Measurements from ENCODE around the gene GRK5. TPM values are rescaled to one million over a fixed set of nuclear protein-coding genes. Genes with fewer than 3 reads are reported as not detected.
"Not testable (repeated sequence)": the region's sequence is repeated elsewhere in the genome, so short reads cannot be mapped to it uniquely, and the experiment has no call there.

GRK5 gene
- total and polyA plus RNA-seq, 5 donors from 2014 or later: 5.1 to 46.4 (median 14.5) TPM

- peaks cover 24% of the 10 kb centered on the region for H3K36me3 ChIP-seq (ENCODE audit: control insufficient read depth, insufficient read depth, low read length)
- H3K27me3 Mint-ChIP-seq: no peaks in the 10 kb centered on the region
- no peak overlapping the region for H3K27ac ChIP-seq (ENCODE audit: insufficient read depth, low read length, poor library complexity, severe bottlenecking)
- H3K36me3 Mint-ChIP-seq: peaks cover 20% of the 10 kb centered on the region
- peaks cover 7 to 41% (median 27%) of the 10 kb centered on the region in 4 donors for H3K4me1 Mint-ChIP-seq
- ATAC-seq (ENCODE audit: low read depth in 2 of 2) (no peak), DNase-seq (no peak)
- no peaks in the 10 kb centered on the region for H3K9me3 Mint-ChIP-seq
- peak overlapping the region in 3 of 4 donors; percentile 86 to 95 (median 94) for H3K4me3 Mint-ChIP-seq
- no peaks in the 10 kb centered on the region for H3K9me3 ChIP-seq (ENCODE audit: control insufficient read depth in 2 of 2, low read length in 2 of 2)
- H3K4me3 ChIP-seq (ENCODE audit: low read depth, low read length): no peak overlapping the region
- H3K27me3 ChIP-seq (ENCODE audit: control insufficient read depth, insufficient read depth, low read length): no peaks in the 10 kb centered on the region
- H3K4me1 ChIP-seq (ENCODE audit: control insufficient read depth, insufficient read depth, low read length, poor library complexity, severe bottlenecking): peaks cover 24% of the 10 kb centered on the region
- H3K27ac Mint-ChIP-seq: peak overlapping the region; percentile 92 to 96 (median 93)
Observed at GRCh38 chr10:119167041-119167440, 40.3 kb upstream of the GRK5 start.

- H3K9me3 ChIP-seq (ENCODE audit: control insufficient read depth in 2 of 2, low read length in 2 of 2): no peaks in the 10 kb centered on the region
- Mint-ChIP-seq H3K4me1 (peaks cover 9 to 43% (median 28%) of the 10 kb centered on the region in 4 donors), H3K9me3 (peaks cover 0 to 1% (median 0%) of the 10 kb centered on the region in 7 donors), H3K27me3 (no peaks in the 10 kb centered on the region), H3K27ac (no peak overlapping the region), H3K36me3 (peaks cover 26% of the 10 kb centered on the region), H3K4me3 (peak overlapping the region in 1 of 4 donors; percentile 59)
- DNase-seq (no peak), ATAC-seq (ENCODE audit: low read depth in 2 of 2) (no peak)
- peaks cover 27% of the 10 kb centered on the region for H3K4me1 ChIP-seq (ENCODE audit: control insufficient read depth, insufficient read depth, low read length, poor library complexity, severe bottlenecking)
- peaks cover 35% of the 10 kb centered on the region for H3K36me3 ChIP-seq (ENCODE audit: control insufficient read depth, insufficient read depth, low read length)
- no peak overlapping the region for H3K4me3 ChIP-seq (ENCODE audit: low read depth, low read length)
- H3K27ac ChIP-seq (ENCODE audit: insufficient read depth, low read length, poor library complexity, severe bottlenecking): no peak overlapping the region
- H3K27me3 ChIP-seq (ENCODE audit: control insufficient read depth, insufficient read depth, low read length): no peaks in the 10 kb centered on the region
Observed at GRCh38 chr10:119174109-119174508, 33.3 kb upstream of the GRK5 start.

DNA sequence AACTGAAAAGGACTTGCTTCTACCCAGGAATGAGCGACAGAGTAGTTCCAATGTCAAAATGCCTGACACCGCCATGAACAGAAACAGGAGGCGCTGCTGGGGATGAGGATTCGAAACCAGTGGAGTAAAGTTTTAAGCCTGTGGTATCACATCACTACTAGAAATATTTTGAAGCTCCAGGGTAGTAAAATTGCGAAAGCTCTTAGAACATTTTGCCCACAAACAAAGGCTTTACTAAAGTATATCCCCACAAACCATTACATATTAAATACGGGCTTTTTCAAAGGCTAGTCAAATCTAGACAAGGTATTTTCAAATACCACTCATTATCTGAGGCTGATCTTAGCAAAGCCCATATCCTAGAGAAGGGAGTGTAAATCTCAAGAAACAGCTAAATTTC, 31.2 kb upstream of the GRK5 start:
- no peak overlapping the region for H3K27ac ChIP-seq (ENCODE audit: insufficient read depth, low read length, poor library complexity, severe bottlenecking)
- Mint-ChIP-seq H3K4me1 (peaks cover 10 to 46% (median 31%) of the 10 kb centered on the region in 4 donors), H3K9me3 (peaks cover 0 to 1% (median 0%) of the 10 kb centered on the region in 7 donors)

DNA sequence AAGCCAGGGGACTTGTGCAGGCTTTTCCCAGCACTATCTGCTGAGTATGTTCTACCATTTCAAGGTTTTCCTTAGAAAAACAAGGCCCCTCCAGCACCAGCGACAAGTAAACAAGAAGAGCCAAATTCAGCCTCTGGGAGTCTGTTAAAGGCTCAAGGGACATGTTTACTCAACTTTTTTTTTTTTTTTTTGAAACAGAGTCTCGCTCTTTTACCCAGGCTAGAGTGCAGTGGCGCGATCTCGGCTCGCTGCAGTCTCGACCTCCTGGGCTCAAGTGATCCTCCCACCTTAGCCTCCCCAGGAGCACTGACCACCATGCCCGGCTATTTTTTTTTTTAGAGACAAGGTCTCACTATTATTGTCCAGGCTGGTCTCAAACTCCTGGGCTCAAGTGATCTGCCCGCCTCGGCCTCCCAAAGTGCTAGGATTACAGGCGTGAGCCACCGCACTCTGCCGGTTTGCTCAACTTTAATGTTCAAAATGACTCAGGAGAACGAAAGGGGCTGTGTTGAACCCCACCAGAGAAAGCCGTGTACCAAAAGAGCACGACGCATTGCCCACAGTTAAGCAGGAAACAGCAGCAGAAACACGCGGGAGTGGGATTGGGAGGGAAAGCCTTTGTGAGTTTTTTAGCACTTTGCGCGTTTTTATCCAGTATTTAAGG, 29.5 kb upstream of the GRK5 start:
- peaks cover 11% of the 10 kb centered on the region for H3K36me3 Mint-ChIP-seq
- Histone ChIP-seq H3K4me1 (ENCODE audit: control insufficient read depth, insufficient read depth, low read length, poor library complexity, severe bottlenecking) (peaks cover 30% of the 10 kb centered on the region), H3K27ac (ENCODE audit: insufficient read depth, low read length, poor library complexity, severe bottlenecking) (peak overlapping the region; percentile 75), H3K9me3 (ENCODE audit: control insufficient read depth in 2 of 2, low read length in 2 of 2) (no peaks in the 10 kb centered on the region), H3K36me3 (ENCODE audit: control insufficient read depth, insufficient read depth, low read length) (peaks cover 14% of the 10 kb centered on the region), H3K27me3 (ENCODE audit: control insufficient read depth, insufficient read depth, low read length) (no peaks in the 10 kb centered on the region), H3K4me3 (ENCODE audit: low read depth, low read length) (peak overlapping the region; percentile 98)
- H3K9me3 Mint-ChIP-seq: peaks cover 0 to 1% (median 0%) of the 10 kb centered on the region in 7 donors
- H3K27ac Mint-ChIP-seq: peak overlapping the region; percentile 92 to 99 (median 93)
- peak overlapping the region; percentile 96 to 99 (median 98) for H3K4me3 Mint-ChIP-seq
- peaks cover 10 to 44% (median 31%) of the 10 kb centered on the region in 4 donors for H3K4me1 Mint-ChIP-seq
- no peaks in the 10 kb centered on the region for H3K27me3 Mint-ChIP-seq
- no peak for DNase-seq
- peak in 1 of 2 donors; percentile 10 for ATAC-seq (ENCODE audit: low read depth in 2 of 2)

More for the DNA sequence above, 31.2 kb upstream of the GRK5 start:
- H3K4me1 ChIP-seq (ENCODE audit: control insufficient read depth, insufficient read depth, low read length, poor library complexity, severe bottlenecking): peaks cover 30% of the 10 kb centered on the region
- no peaks in the 10 kb centered on the region for H3K27me3 Mint-ChIP-seq
- H3K9me3 ChIP-seq (ENCODE audit: control insufficient read depth in 2 of 2, low read length in 2 of 2): no peaks in the 10 kb centered on the region
- H3K36me3 Mint-ChIP-seq: peaks cover 16% of the 10 kb centered on the region
- H3K4me3 ChIP-seq (ENCODE audit: low read depth, low read length): no peak overlapping the region
- ATAC-seq (ENCODE audit: low read depth in 2 of 2) (no peak), DNase-seq (no peak)
- H3K4me3 Mint-ChIP-seq: peak overlapping the region; percentile 59 to 99 (median 98)
- H3K27me3 ChIP-seq (ENCODE audit: control insufficient read depth, insufficient read depth, low read length): no peaks in the 10 kb centered on the region
- peak overlapping the region in 1 of 3 donors; percentile 72 for H3K27ac Mint-ChIP-seq
- H3K36me3 ChIP-seq (ENCODE audit: control insufficient read depth, insufficient read depth, low read length): peaks cover 30% of the 10 kb centered on the region

- H3K4me1 ChIP-seq (ENCODE audit: control insufficient read depth, insufficient read depth, low read length, poor library complexity, severe bottlenecking): peaks cover 30% of the 10 kb centered on the region
- peaks cover 10 to 44% (median 31%) of the 10 kb centered on the region in 4 donors for H3K4me1 Mint-ChIP-seq
Observed at GRCh38 chr10:119178372-119179119, 28.8 kb upstream of the GRK5 start, which contains the start of gene PRDX3. TSS of gene PRDX3 (minus strand) at chr10:119178812. CDS start at chr10:119178790, 22 bp downstream.

GRCh38 chr10:119180850-119181400, 26.4 kb upstream of the GRK5 start:
- H3K9me3 Mint-ChIP-seq, H3K27ac Mint-ChIP-seq: not testable (repeated sequence)

More at GRCh38 chr10:119178372-119179119, 28.8 kb upstream of the GRK5 start, which contains the start of gene PRDX3:
- peaks cover 11% of the 10 kb centered on the region for H3K36me3 Mint-ChIP-seq
- Histone ChIP-seq H3K9me3 (ENCODE audit: control insufficient read depth in 2 of 2, low read length in 2 of 2) (no peaks in the 10 kb centered on the region), H3K4me3 (ENCODE audit: low read depth, low read length) (peak within 1 kb of the TSS; percentile 98), H3K27ac (ENCODE audit: insufficient read depth, low read length, poor library complexity, severe bottlenecking) (peak within 1 kb of the TSS; percentile 75), H3K27me3 (ENCODE audit: control insufficient read depth, insufficient read depth, low read length) (no peaks in the 10 kb centered on the region), H3K36me3 (ENCODE audit: control insufficient read depth, insufficient read depth, low read length) (peaks cover 12% of the 10 kb centered on the region)
- peak within 1 kb of the TSS; percentile 92 to 99 (median 93) for H3K27ac Mint-ChIP-seq
- peak; percentile 89 to 93 (median 90) for DNase-seq
- peaks cover 0 to 1% (median 0%) of the 10 kb centered on the region in 7 donors for H3K9me3 Mint-ChIP-seq
- ATAC-seq (ENCODE audit: low read depth in 2 of 2): peak; percentile 97 to 98
- H3K4me3 Mint-ChIP-seq: peak within 1 kb of the TSS; percentile 96 to 99 (median 98)
- no peaks in the 10 kb centered on the region for H3K27me3 Mint-ChIP-seq

GRCh38 chr10:119183664-119184412, 23.5 kb upstream of the GRK5 start:
- Mint-ChIP-seq H3K27me3 (no peaks in the 10 kb centered on the region), H3K4me3 (peak overlapping the region in 2 of 4 donors; percentile 71 to 85)

More at GRCh38 chr10:119180850-119181400, 26.4 kb upstream of the GRK5 start:
- not testable (repeated sequence) for H3K36me3 ChIP-seq (ENCODE audit: control insufficient read depth, insufficient read depth, low read length); H3K27ac ChIP-seq (ENCODE audit: insufficient read depth, low read length, poor library complexity, severe bottlenecking); ATAC-seq (ENCODE audit: low read depth in 2 of 2); H3K27me3 ChIP-seq (ENCODE audit: control insufficient read depth, insufficient read depth, low read length); H3K4me3 ChIP-seq (ENCODE audit: low read depth, low read length); H3K36me3 Mint-ChIP-seq; DNase-seq; H3K27me3 Mint-ChIP-seq; H3K4me3 Mint-ChIP-seq; H3K9me3 ChIP-seq (ENCODE audit: control insufficient read depth in 2 of 2, low read length in 2 of 2)
- peaks cover 30% of the 10 kb centered on the region for H3K4me1 ChIP-seq (ENCODE audit: control insufficient read depth, insufficient read depth, low read length, poor library complexity, severe bottlenecking)
- H3K4me1 Mint-ChIP-seq: peaks cover 5 to 35% (median 22%) of the 10 kb centered on the region in 4 donors

More at GRCh38 chr10:119183664-119184412, 23.5 kb upstream of the GRK5 start:
- Histone ChIP-seq H3K36me3 (ENCODE audit: control insufficient read depth, insufficient read depth, low read length) (no peaks in the 10 kb centered on the region), H3K4me3 (ENCODE audit: low read depth, low read length) (no peak overlapping the region), H3K9me3 (ENCODE audit: control insufficient read depth in 2 of 2, low read length in 2 of 2) (no peaks in the 10 kb centered on the region), H3K4me1 (ENCODE audit: control insufficient read depth, insufficient read depth, low read length, poor library complexity, severe bottlenecking) (peaks cover 6% of the 10 kb centered on the region), H3K27ac (ENCODE audit: insufficient read depth, low read length, poor library complexity, severe bottlenecking) (no peak overlapping the region), H3K27me3 (ENCODE audit: control insufficient read depth, insufficient read depth, low read length) (no peaks in the 10 kb centered on the region)
- H3K27ac Mint-ChIP-seq: peak overlapping the region in 1 of 3 donors; percentile 43
- no peaks in the 10 kb centered on the region for H3K36me3 Mint-ChIP-seq
- H3K4me1 Mint-ChIP-seq: peaks cover 2 to 14% (median 6%) of the 10 kb centered on the region in 4 donors
- DNase-seq (peak in 1 of 3 donors; percentile 26), ATAC-seq (ENCODE audit: low read depth in 2 of 2) (no peak)
- H3K9me3 Mint-ChIP-seq: no peaks in the 10 kb centered on the region

Measured in CD4-positive, CD25-positive, alpha-beta regulatory T cell (primary cell).